HepG2 (cell line): ENCODE measurements around the gene KRT17. TPM values are rescaled to one million over a fixed set of nuclear protein-coding genes. Genes with fewer than 3 reads are reported as not detected.
A peak's percentile ranks its signal among the peaks of the same experiment; 100 is the strongest.

ENCODE experiments used
- EEA1 ChIP-seq: sonication (generic); formaldehyde crosslinking; IDR thresholded peaks from 2 replicates; pipeline ENCODE4 v1.5.1; 2020; ENCODE audit warnings: mild to moderate bottlenecking, missing genetic modification reagents, borderline replicate concordance
- HOXA5 ChIP-seq: sonication (generic); formaldehyde crosslinking; IDR thresholded peaks from 2 replicates; pipeline ENCODE4 v1.4.0; 2020; ENCODE audit warnings: missing genetic modification reagents
- NFAT5 ChIP-seq: sonication (generic); formaldehyde crosslinking; IDR thresholded peaks from 2 replicates; pipeline ENCODE4 v1.4.0; 2020; ENCODE audit warnings: missing genetic modification reagents
- POGZ ChIP-seq: sonication (generic); formaldehyde crosslinking; IDR thresholded peaks from 2 replicates; pipeline ENCODE4 v1.4.0; 2020; ENCODE audit warnings: mild to moderate bottlenecking, missing genetic modification reagents
- SMAD3 ChIP-seq: sonication (generic); formaldehyde crosslinking; IDR thresholded peaks from 2 replicates; pipeline ENCODE4 v1.4.0; 2020; ENCODE audit warnings: missing genetic modification reagents
- ZFX ChIP-seq: sonication (generic); formaldehyde crosslinking; IDR thresholded peaks from 2 replicates; pipeline ENCODE4 v1.4.0; 2020; ENCODE audit warnings: mild to moderate bottlenecking, low read depth, missing genetic modification reagents, moderate library complexity
- ZNF441 ChIP-seq: sonication (generic); formaldehyde crosslinking; IDR thresholded peaks from 2 replicates; pipeline ENCODE4 v1.7.0; 2021; ENCODE audit warnings: missing genetic modification reagents, borderline replicate concordance
- ZNF501 ChIP-seq: sonication (generic); formaldehyde crosslinking; IDR thresholded peaks from 2 replicates; pipeline ENCODE4 v1.5.1; 2020; ENCODE audit warnings: mild to moderate bottlenecking, moderate library complexity, missing genetic modification reagents
- ZNF556 ChIP-seq: sonication (generic); formaldehyde crosslinking; IDR thresholded peaks from 2 replicates; pipeline ENCODE4 v1.4.0; 2020; ENCODE audit warnings: mild to moderate bottlenecking, missing genetic modification reagents, borderline replicate concordance
- ZNF737 ChIP-seq: sonication (generic); formaldehyde crosslinking; IDR thresholded peaks from 2 replicates; pipeline ENCODE4 v1.5.0; 2020; ENCODE audit warnings: missing genetic modification reagents, mild to moderate bottlenecking, borderline replicate concordance
- ZNF768 ChIP-seq: sonication (generic); formaldehyde crosslinking; IDR thresholded peaks from 2 replicates; pipeline ENCODE4 v1.4.0; 2020; ENCODE audit warnings: missing genetic modification reagents
- polyA plus RNA-seq, 8 experiments: library from polyadenylated mRNA; depleted of rRNA in 3 of 8; stranded (reverse) in 7 of 8; unstranded in 1 of 8; fragments of >200 nt; fragmentation: Illumina TruSeq in 4 of 8; extraction: Trizol in 4 of 8; gene quantifications; 2 replicates each; pipeline versions ENCODE4 v1.2.1 to v1.2.3, GENCODE V29; 2011 to 2016; ENCODE audit warnings: low read depth in 4 of 8, missing spikeins in 1 of 8, mixed read lengths in 1 of 8; ENCODE audit not compliant: insufficient read depth in 1 of 8
- total RNA-seq, 5 experiments: library from RNA; depleted of rRNA; stranded (reverse); fragments of >200 nt; fragmentation: Illumina TruSeq; extraction: Trizol; gene quantifications; 2 replicates each; pipeline ENCODE4 v1.2.3, GENCODE V29; 2016; ENCODE audit warnings: low read depth in 1 of 5
- TF ChIP-seq, protein P1 (sequence below): sonication (generic); formaldehyde crosslinking; IDR thresholded peaks from 2 replicates; pipeline ENCODE4 v1.8.1; 2023; ENCODE audit warnings: mild to moderate bottlenecking, moderate library complexity, missing genetic modification reagents
- TF ChIP-seq, protein P2 (sequence below): IDR thresholded peaks from 2 replicates; pipeline ENCODE4 v1.6.1; 2016; ENCODE audit warnings: low read depth, borderline replicate concordance

The KRT17 gene
- total and polyA plus RNA-seq, 2 of the 13 experiments (the other 11 are each of a cell fraction or from before 2014, with no cell fraction given), result 0.38 to 0.82 TPM

DNA sequence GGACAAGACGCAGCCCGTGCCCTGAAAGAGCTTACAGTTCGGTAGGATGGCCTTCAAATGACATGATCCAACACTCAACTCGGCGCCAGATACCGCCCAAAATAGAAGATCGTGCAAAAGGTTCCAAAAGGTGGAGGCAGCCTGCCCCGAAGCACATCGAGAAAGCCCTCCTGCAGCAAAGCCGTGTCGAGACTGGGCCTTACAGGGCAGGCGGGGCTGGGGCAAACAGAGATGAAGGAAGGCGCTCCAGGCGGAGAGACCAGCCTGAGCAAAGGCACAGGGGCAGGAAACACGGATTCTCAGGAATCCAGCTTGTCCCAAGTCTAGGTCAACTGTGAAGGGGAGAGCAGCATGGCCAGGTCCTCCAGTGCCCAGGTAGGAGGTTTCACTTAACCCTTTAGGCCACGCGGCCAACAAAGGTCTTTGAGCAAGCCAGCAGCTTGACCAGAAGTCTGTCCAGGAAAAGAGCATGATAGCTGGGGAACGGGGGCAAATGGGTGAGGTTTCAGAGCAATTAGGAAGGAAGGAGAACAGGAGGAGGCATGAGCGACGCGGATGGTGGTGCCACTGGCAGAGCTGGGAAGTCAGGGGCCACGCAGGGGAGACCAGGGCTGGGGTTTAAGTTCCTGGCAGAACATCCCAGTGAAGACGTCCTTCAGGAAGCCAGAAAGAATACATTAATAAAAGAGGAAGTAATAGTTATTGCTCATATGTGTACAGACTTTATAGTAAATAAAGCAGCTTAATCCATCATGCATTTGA lies 43.1 kb upstream of the KRT17 start (continued):
- TF ChIP-seq, protein P1, sequence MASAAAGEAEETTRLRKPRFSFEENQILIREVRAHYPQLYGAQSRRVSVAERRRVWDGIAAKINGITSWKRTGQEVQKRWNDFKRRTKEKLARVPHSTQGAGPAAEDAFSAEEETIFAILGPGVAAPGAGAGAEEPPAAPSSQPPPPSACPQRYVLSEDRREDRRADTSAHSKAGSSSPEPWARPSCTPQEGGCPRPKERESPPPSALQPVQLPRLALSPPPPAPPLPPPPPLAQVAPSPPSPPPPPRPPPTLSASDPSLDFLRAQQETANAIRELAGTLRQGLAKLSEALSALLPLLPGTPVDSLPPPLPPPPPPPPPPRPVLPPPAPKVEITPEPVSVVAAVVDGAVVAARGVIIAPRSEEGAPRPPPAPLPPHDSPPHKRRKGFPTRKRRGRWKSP (CRISPR knock-in tag), result no peak
- TF ChIP-seq HOXA5, result 0 out of 2 replicates have a peak, but pooled peaks have one; percentile 43
- TF ChIP-seq POGZ (CRISPR knock-in tag), result 0 out of 2 replicates have a peak, but pooled peaks have one; percentile 30
- 0 out of 2 replicates have a peak, but pooled peaks have one; percentile 58 for TF ChIP-seq ZNF737 (CRISPR knock-in tag)
- TF ChIP-seq, protein P2, sequence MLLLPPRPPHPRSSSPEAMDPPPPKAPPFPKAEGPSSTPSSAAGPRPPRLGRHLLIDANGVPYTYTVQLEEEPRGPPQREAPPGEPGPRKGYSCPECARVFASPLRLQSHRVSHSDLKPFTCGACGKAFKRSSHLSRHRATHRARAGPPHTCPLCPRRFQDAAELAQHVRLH (CRISPR knock-in tag), result 0 out of 2 replicates have a peak, but pooled peaks have one; percentile 32
- peak; percentile 88 for TF ChIP-seq ZNF501
- TF ChIP-seq ZNF441 (CRISPR knock-in tag), result 0 out of 2 replicates have a peak, but pooled peaks have one; percentile 5
- peak; percentile 12; the same call in 1 of the 2 replicates for TF ChIP-seq ZFX (CRISPR knock-in tag)
- 0 out of 2 replicates have a peak, but pooled peaks have one; percentile 33 for TF ChIP-seq NFAT5 (CRISPR knock-in tag)
- TF ChIP-seq SMAD3 (CRISPR knock-in tag), result 0 out of 2 replicates have a peak, but pooled peaks have one; percentile 21
- peak; percentile 67; the same call in 1 of the 2 replicates for TF ChIP-seq ZNF768
- no peak for TF ChIP-seq ZNF556 (CRISPR knock-in tag)
- peak; percentile 82; the same call in 1 of the 2 replicates for TF ChIP-seq EEA1
